Measurements from ENCODE around the gene FMO5.
"Not testable (repeated sequence)": the region's sequence is repeated elsewhere in the genome, so short reads cannot be mapped to it uniquely, and the experiment has no call there.

- not testable (repeated sequence) for TF ChIP-seq EZH2, CTCF (IDR thresholded peaks at IDR 0.05)
Measured at GRCh38 chr1:147197324-147197723, 27.8 kb downstream of the FMO5 start.

Measured in neural progenitor cell (in vitro differentiated cells).